Activated T-helper 1 cell treated with anti-CD3 and anti-CD28 coated beads, Interleukin-12 subunit alpha, Interleukin-12 subunit beta, Interleukin-2, Interleukin-4 antibody, amounts not matched to agents 30 ng/mL and 10 ng/mL and 1 ng/mL, durations not matched to agents 14 hours and 24 hours and 36 hours (primary cell): ENCODE results near the gene CEMIP. TPM values are rescaled to one million over a fixed set of nuclear protein-coding genes. Genes with fewer than 3 reads are reported as not detected.

Experiments used
- DNase-seq: peaks from one replicate; pipeline ENCODE4 v3.0.0; 2021; ENCODE audit warnings: low spot score
- H3K27ac Mint-ChIP-seq: one replicate; pipeline ENCODE4 v1.8.0; 2021; ENCODE audit warnings: mild to moderate bottlenecking, mixed read lengths
- H3K27me3 Mint-ChIP-seq: one replicate; pipeline ENCODE4 v1.8.0; 2022; ENCODE audit warnings: mild to moderate bottlenecking, moderate library complexity, mixed read lengths; ENCODE audit not compliant: insufficient read depth
- H3K36me3 Mint-ChIP-seq: one replicate; pipeline ENCODE4 v1.8.0; 2021; ENCODE audit warnings: low read depth, mixed read lengths
- H3K4me1 Mint-ChIP-seq: one replicate; pipeline ENCODE4 v1.8.0; 2021; ENCODE audit warnings: low read depth, mixed read lengths
- H3K4me3 Mint-ChIP-seq: one replicate; pipeline ENCODE4 v1.8.0; 2021; ENCODE audit warnings: mild to moderate bottlenecking, moderate library complexity, mixed read lengths
- H3K9me3 Mint-ChIP-seq: one replicate; pipeline ENCODE4 v1.8.0; 2021; ENCODE audit warnings: mixed read lengths
- intact Hi-C: fragments of 100-400 bp; cut with micrococcal nuclease; formaldehyde crosslinking; loops from one replicate; pipeline ENCODE4 v1.15.1; 2024
- total RNA-seq: library from RNA; stranded (reverse); gene quantifications from 2 replicates; pipeline ENCODE4 v1.2.3, GENCODE V29; 2022

The CEMIP gene
- total RNA-seq, 1 donor from 2014 or later = 0.03 TPM

DNA sequence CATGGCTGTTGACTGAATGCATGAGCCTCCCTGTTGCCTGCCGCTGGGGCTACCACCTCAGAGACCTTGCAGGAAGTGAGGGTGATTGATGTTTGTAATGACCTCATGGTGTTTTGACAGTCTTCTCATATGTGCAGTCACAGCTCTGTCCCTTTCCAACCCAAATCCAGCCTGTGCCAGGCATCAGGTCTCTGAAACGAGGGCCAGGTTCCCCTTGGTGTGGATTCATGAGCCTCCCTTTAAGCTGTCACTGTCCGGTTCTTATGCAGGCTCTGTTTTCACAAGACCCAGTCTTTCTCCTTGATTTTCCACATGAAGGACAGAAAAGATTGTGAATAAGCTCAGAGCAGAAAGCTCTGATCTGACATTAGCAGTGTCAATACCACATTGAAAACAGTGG is 43.1 kb downstream of the CEMIP start:
- H3K9me3 Mint-ChIP-seq = no peaks in the 10 kb centered on the region
- intact Hi-C loops = no loop called here
- H3K4me3 Mint-ChIP-seq = no peak overlapping the region

DNA sequence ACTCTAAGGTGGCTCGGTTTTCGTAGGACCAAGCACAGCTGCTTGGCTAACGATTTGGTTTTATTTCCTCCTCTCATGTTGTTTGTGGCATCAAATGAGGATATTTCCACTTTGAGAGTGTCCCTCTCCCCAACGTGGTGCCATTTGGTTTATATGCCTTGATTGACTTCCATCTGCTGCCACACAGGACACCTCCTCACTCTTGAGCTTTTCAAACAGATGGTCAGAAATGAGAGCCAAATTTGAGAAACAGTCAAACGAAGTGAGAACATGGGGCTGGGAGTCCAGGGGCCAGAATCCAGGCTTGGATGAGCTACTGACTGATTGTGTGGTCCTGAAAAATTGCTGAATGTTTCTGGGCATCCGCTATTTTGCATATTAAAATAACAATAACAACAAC is 43.5 kb downstream of the CEMIP start:
- Mint-ChIP-seq H3K4me3 (no peak overlapping the region), H3K27me3 (peaks cover 17% of the 10 kb centered on the region), H3K36me3 (no peaks in the 10 kb centered on the region), H3K27ac (no peak overlapping the region), H3K9me3 (no peaks in the 10 kb centered on the region), H3K4me1 (no peaks in the 10 kb centered on the region)
- DNase-seq = no peak
- intact Hi-C loops = no loop called here

More for the DNA sequence above, 43.1 kb downstream of the CEMIP start:
- no peak overlapping the region for H3K27ac Mint-ChIP-seq
- H3K4me1 Mint-ChIP-seq = no peaks in the 10 kb centered on the region
- H3K27me3 Mint-ChIP-seq = peaks cover 18% of the 10 kb centered on the region
- DNase-seq = no peak
- H3K36me3 Mint-ChIP-seq = no peaks in the 10 kb centered on the region

DNA sequence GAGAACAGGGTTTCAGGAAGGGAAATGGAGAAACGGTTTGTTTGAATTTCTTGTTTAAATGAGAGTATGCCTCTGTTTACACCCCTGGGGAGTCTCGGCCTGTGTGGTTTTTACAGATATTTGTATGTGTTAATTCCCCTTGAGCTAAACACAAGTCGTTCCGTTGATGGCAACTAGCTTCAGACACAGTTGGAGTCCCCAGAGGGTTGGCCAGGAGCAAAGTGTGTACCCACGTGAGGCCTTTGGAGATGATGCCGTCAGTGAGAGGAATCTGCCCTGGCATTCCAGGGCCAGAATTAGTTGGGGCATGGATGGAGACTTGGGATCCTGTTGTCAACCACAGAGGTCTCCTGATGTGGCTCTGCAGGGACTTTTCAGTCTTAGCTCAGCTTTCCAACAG is 44.0 kb downstream of the CEMIP start:
- H3K4me3 Mint-ChIP-seq = no peak overlapping the region
- H3K36me3 Mint-ChIP-seq = no peaks in the 10 kb centered on the region
- no peaks in the 10 kb centered on the region for H3K9me3 Mint-ChIP-seq
- no peaks in the 10 kb centered on the region for H3K4me1 Mint-ChIP-seq
- intact Hi-C loops = no loop called here
- H3K27me3 Mint-ChIP-seq = peaks cover 13% of the 10 kb centered on the region
- no peak for DNase-seq
- H3K27ac Mint-ChIP-seq = no peak overlapping the region

DNA sequence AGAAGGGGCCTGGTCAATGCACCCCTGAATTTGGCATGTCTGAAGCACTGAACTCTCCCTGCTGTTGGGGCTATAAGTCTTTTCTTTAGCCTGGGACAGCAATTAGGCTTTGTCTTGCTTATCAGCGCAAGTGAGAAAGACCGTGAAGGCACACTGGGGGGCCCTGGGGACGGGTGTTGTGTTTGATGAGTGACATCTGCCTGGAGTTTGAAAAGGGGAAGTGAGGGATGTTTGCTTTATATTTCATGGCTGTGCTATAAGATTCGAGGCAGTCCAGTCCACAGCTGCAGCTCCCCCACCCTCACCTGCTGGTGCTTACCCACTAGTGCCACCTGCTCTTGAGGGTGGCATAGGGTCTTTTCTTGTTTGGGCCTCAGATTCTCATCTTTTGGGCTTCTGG is 44.8 kb downstream of the CEMIP start:
- Mint-ChIP-seq H3K27ac (no peak overlapping the region), H3K27me3 (peaks cover 9% of the 10 kb centered on the region), H3K36me3 (no peaks in the 10 kb centered on the region), H3K4me1 (no peaks in the 10 kb centered on the region), H3K9me3 (no peaks in the 10 kb centered on the region), H3K4me3 (no peak overlapping the region)
- intact Hi-C loops = no loop called here
- DNase-seq = no peak

DNA sequence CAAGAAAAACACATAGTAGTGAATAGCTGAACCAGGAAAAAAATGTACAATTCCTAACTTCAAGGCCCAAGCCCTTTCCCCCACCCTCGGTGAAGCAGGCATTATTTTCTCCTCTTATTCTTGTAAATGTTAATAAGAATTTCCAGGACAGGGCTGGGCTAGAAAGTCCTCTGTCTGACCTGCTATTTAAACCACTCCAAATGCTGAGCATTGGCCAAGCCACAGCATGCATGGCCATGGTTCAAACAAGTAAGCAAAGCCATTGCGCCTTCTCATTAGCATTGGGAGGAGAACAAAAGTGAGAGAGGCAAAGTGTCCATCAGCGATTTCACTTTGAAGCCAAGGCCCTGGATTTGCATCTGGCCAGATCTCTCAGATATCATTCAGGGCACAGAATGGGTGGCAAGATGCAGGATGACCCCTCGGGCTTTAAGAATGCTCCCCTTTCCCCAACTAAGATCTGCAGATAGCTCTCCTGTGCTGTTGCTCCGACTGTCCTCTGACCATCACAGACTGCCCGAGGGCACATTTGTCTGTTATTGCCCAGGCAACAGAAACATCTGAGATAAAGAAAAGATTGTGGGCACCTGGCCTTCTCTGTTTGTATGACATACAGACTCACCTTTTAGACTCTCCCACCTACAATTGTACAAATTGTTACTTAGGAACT is 46.3 kb downstream of the CEMIP start:
- Mint-ChIP-seq H3K9me3 (no peaks in the 10 kb centered on the region), H3K27ac (no peak overlapping the region), H3K4me3 (no peak overlapping the region), H3K36me3 (no peaks in the 10 kb centered on the region), H3K27me3 (peaks cover 6% of the 10 kb centered on the region), H3K4me1 (no peaks in the 10 kb centered on the region)
- DNase-seq = no peak
- intact Hi-C loops = no loop called here

DNA sequence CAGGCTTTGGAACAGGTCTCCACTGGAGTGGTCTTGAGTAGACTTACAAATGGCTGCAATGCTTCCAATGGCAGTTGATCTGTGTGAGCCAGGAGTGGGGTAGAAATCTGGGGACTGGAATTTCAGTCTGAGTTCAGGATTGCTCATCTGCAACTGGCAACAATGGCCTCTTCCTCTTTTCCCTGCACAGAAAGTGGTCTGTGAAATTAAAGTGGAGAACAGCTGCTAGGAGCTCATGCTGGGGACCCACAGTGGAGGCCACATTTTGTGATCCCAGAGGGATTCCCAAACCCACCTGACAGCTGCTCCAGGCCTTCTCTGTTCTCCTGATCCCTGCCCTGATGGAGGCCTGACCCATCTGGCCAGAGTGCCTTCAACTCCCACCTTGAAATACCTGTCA is 49.6 kb downstream of the CEMIP start:
- Mint-ChIP-seq H3K36me3 (no peaks in the 10 kb centered on the region), H3K9me3 (no peaks in the 10 kb centered on the region), H3K27me3 (peaks cover 3% of the 10 kb centered on the region), H3K4me3 (no peak overlapping the region), H3K27ac (no peak overlapping the region), H3K4me1 (no peaks in the 10 kb centered on the region)
- DNase-seq = no peak
- intact Hi-C loops = no loop called here

DNA sequence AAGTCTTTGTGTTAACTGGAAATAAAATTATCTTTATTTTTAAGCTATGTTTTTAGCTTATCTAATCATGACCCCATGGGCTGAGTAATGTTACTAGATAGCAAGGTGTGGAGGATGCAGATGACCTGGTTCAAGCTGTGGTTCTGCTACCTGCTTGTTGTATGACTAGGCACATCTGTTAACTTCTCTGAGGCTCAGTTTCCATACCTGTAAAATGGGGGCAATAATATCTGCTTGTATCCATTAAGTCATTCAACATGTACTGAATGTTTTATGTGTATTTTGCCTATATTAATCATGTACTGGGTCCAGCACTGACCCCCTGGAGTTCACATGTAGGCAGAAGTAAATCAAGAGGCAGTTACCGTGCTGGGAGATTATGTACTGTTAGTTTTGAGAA is 51.5 kb downstream of the CEMIP start:
- H3K36me3 Mint-ChIP-seq = no peaks in the 10 kb centered on the region
- no peaks in the 10 kb centered on the region for H3K9me3 Mint-ChIP-seq
- no peak for DNase-seq
- no peaks in the 10 kb centered on the region for H3K4me1 Mint-ChIP-seq
- no peak overlapping the region for H3K27ac Mint-ChIP-seq
- peaks cover 6% of the 10 kb centered on the region for H3K27me3 Mint-ChIP-seq
- intact Hi-C loops = no loop called here
- no peak overlapping the region for H3K4me3 Mint-ChIP-seq

DNA sequence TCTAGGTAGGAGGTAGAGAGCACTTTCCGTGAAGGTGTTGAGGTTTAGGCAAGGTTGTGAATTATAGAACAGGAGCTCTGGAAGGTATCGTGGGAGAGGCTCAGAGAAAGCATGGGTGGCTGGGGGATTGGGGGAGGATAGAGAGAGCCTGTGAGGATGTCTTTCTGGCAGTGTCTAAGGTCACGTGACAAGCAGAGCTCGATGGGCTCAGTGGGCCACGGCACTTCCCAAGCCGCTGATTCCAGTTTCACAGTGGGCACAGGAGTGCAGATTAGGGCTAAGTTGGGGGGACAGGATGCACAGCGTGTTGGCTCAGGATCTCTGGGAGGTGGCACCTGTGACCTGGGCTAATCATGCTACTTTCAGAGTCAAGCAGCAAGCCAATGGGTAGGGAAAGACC is 52.0 kb downstream of the CEMIP start:
- Mint-ChIP-seq H3K4me1 (no peaks in the 10 kb centered on the region), H3K9me3 (no peaks in the 10 kb centered on the region), H3K36me3 (no peaks in the 10 kb centered on the region), H3K27ac (no peak overlapping the region), H3K27me3 (peaks cover 11% of the 10 kb centered on the region), H3K4me3 (no peak overlapping the region)
- DNase-seq = no peak
- intact Hi-C loops = no loop called here

DNA sequence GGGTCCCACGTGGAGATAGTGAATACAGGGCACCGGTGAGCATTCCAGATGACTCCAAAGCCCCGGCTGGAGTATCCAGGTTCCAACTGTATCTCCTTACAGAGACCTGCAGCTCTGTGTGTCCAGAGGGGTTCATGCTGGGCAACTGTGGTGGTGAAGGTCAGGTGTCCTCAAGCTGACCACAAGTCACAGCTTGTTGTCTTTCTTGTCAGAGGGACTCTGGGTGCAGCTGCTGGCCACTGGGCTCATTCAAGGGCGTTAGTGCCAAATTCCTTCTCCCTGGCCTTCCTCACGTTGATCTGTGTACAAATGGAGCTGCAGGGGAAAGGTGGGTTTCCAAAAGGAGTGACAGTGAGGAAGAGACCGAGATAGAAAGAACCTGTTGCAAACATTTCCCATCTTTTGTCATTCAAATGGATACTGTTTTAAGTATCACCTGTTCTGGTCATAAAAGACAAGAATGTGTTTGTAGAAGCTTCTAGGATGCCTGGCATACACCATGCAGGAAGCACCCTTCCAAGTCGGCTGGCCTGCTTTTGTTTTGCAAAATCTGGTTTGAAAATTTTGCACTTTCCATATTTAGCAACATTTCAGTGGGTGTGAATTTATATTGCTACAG is 52.5 kb downstream of the CEMIP start:
- intact Hi-C loops = no loop called here
- Mint-ChIP-seq H3K36me3 (no peaks in the 10 kb centered on the region), H3K4me3 (no peak overlapping the region), H3K9me3 (no peaks in the 10 kb centered on the region), H3K27ac (no peak overlapping the region), H3K27me3 (peaks cover 12% of the 10 kb centered on the region), H3K4me1 (no peaks in the 10 kb centered on the region)
- DNase-seq = no peak

DNA sequence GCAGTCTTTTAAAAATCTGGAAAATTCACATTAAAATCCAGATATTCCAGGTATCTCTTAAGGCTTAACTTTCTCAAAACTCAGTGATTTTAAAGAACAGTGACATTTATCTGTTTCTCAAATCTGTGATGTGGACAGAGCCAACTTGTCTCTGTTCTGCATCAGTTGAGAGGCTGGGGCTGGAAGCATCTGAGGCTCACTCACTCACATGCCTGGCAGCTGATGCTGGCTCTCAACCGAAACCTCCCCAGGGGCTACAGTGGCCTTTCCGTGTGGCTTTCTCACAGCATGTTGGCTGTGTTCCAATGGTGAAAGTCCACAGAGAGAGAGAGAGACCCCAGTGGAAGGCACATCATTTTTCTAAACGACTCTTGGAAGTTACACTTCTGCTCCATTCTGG is 53.5 kb downstream of the CEMIP start:
- Mint-ChIP-seq H3K27me3 (peaks cover 12% of the 10 kb centered on the region), H3K4me1 (no peaks in the 10 kb centered on the region), H3K27ac (no peak overlapping the region), H3K4me3 (no peak overlapping the region), H3K36me3 (no peaks in the 10 kb centered on the region), H3K9me3 (no peaks in the 10 kb centered on the region)
- intact Hi-C loops = no loop called here
- DNase-seq = no peak

DNA sequence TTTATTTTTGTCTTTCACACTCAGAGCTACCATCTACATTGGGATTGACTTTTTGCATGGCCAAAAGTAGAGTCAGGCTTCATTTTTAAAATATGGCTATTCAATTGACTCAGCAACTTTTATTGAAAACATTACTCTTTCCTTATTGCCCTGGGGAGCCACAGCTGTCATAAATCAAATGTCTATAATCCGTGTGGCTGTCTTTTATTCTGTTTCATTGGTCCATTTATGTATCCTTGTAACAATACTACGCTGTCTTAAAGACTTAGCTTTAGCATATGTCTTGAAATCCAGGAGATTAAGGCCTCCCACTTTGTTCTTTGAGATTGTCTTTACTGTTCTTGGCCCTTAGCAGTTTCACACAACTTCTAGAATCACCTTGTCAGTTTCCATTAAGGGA is 55.2 kb downstream of the CEMIP start:
- DNase-seq = no peak
- Mint-ChIP-seq H3K9me3 (no peaks in the 10 kb centered on the region), H3K27ac (no peak overlapping the region), H3K4me1 (no peaks in the 10 kb centered on the region), H3K27me3 (peaks cover 12% of the 10 kb centered on the region), H3K36me3 (no peaks in the 10 kb centered on the region), H3K4me3 (no peak overlapping the region)
- intact Hi-C loops = no loop called here

DNA sequence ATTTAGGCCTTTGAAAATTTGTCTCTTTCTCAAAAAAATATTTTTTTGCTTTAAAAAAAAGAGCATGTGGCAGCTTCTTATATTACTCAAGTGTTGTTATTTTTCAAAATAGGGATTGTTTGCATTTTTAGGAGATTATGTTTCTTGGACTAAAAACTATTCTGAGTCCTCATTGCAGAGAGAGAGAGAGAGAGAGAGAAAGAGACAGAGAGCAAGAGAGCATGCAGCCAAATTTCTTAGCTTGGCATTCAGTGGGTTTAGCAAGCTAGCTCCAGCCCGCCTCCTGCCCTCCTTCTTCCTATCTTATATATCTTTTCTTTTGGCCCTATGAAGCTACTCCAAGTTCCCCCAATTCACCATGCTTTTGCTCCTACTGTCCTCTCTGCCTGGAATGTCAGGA is 55.7 kb downstream of the CEMIP start:
- no peaks in the 10 kb centered on the region for H3K4me1 Mint-ChIP-seq
- no peaks in the 10 kb centered on the region for H3K36me3 Mint-ChIP-seq
- H3K27ac Mint-ChIP-seq = no peak overlapping the region
- no peak overlapping the region for H3K4me3 Mint-ChIP-seq
- peaks cover 12% of the 10 kb centered on the region for H3K27me3 Mint-ChIP-seq
- intact Hi-C loops = no loop called here
- no peak for DNase-seq
- H3K9me3 Mint-ChIP-seq = no peaks in the 10 kb centered on the region

DNA sequence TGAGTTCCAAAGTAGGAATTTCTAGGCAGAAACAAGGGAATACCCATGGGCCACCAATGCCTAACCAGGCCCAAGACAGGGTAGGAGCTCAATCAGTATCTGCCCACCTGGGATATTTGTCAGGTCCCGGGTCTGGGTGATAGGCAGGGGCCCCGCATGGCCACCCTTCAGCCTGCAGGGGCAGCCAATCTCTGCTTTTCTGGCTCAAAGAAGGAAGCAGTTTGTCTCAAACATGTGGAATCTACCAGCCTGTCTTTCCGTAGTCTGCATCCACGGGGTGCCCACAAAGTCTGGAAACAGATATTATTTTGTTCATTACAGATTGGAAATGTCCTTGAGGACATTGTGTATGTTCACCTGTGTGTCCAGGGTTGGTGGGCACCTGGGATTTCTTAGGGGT is 56.2 kb downstream of the CEMIP start:
- Mint-ChIP-seq H3K9me3 (no peaks in the 10 kb centered on the region), H3K36me3 (no peaks in the 10 kb centered on the region), H3K4me1 (no peaks in the 10 kb centered on the region), H3K27me3 (peaks cover 12% of the 10 kb centered on the region), H3K27ac (no peak overlapping the region), H3K4me3 (no peak overlapping the region)
- intact Hi-C loops = no loop called here
- DNase-seq = no peak

DNA sequence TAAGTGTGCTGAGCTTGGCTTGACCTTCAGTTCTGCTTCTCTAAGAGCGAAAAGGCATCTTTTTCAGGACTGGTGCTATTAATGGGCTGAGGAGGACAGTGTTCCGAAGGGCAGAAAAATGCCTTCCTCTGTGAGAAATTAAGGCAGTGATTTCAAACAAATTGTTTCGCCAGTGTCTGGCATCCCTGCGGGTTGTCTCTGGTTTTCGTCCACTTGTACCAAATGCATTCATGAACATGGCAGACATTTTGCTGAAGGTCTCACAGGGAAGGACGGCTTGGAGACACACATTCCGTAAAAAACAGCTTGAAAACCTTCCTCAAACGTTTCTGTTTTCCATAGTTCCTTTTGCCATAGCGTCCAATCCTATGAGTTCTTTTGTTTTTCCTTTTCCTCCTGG is 57.1 kb downstream of the CEMIP start:
- intact Hi-C loops = no loop called here
- Mint-ChIP-seq H3K4me1 (no peaks in the 10 kb centered on the region), H3K36me3 (no peaks in the 10 kb centered on the region), H3K27me3 (peaks cover 12% of the 10 kb centered on the region), H3K9me3 (no peaks in the 10 kb centered on the region), H3K4me3 (no peak overlapping the region), H3K27ac (no peak overlapping the region)
- DNase-seq = no peak
